ENCODE results near the gene KLHL7. TPM values are rescaled to one million over a fixed set of nuclear protein-coding genes. Genes with fewer than 3 reads are reported as not detected.

KLHL7 gene
- total and polyA plus RNA-seq, 9 donors, result 23.1 to 38.3 (median 30.7) TPM

GRCh38 chr7:23204241-23204640 is 98.7 kb downstream of the KLHL7 start:
- Histone ChIP-seq H3K27me3 (no peaks in the 10 kb centered on the region), H3K4me3 (no peak overlapping the region), H3K9me3 (no peaks in the 10 kb centered on the region), H3K4me1 (ENCODE audit: insufficient read depth) (no peaks in the 10 kb centered on the region), H3K27ac (no peak overlapping the region), H3K36me3 (no peaks in the 10 kb centered on the region)
- WGBS, 3 donors, result 77 to 90% (median 82%) methylated on average over 1 of the region's 1 CpG
- no peak for DNase-seq
- TF ChIP-seq POLR2A (IDR thresholded peaks at IDR 0.05), result no peak
- TF ChIP-seq EP300 (IDR thresholded peaks at IDR 0.05), result no peak
- TF ChIP-seq CTCF (IDR thresholded peaks at IDR 0.05), result no peak
- intact Hi-C loops (cut with DNase I), result no loop called here

DNA sequence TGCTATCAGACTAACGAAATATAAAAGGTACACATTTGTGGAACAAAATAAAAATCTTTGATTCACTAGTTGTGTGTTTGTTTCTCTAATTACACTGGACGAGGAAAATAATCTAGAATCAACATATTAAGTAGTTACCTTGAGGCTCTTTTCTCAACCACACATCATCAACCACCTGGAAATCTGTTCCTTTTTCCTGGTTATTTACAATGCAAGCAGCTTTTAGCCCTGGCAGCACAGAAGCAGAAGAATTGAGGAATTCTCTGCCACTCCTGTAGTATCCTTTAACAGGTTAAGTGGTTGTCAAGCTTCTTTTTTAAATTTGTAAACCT is 100.0 kb downstream of the KLHL7 start:
- H3K27me3 ChIP-seq, result no peaks in the 10 kb centered on the region
- no peak overlapping the region for H3K4me3 ChIP-seq
- no peaks in the 10 kb centered on the region for H3K4me1 ChIP-seq (ENCODE audit: insufficient read depth)
- no peaks in the 10 kb centered on the region for H3K9me3 ChIP-seq
- no peaks in the 10 kb centered on the region for H3K36me3 ChIP-seq
- no peak for DNase-seq
- 82 to 87% (median 87%) methylated on average over 2 of the region's 2 CpGs for WGBS, 3 donors
- TF ChIP-seq POLR2A (IDR thresholded peaks at IDR 0.05) (no peak), CTCF (IDR thresholded peaks at IDR 0.05) (no peak), EP300 (IDR thresholded peaks at IDR 0.05) (no peak)
- H3K27ac ChIP-seq, result no peak overlapping the region
- intact Hi-C loops (cut with DNase I), result no loop called here

GRCh38 chr7:23205909-23206767 is 100.6 kb downstream of the KLHL7 start:
- TF ChIP-seq POLR2A (IDR thresholded peaks at IDR 0.05), result no peak
- TF ChIP-seq CTCF (IDR thresholded peaks at IDR 0.05), result no peak
- TF ChIP-seq EP300 (IDR thresholded peaks at IDR 0.05), result no peak
- H3K4me1 ChIP-seq (ENCODE audit: insufficient read depth), result no peaks in the 10 kb centered on the region

GRCh38 chr7:23207021-23207420 is 101.4 kb downstream of the KLHL7 start:
- H3K9me3 ChIP-seq, result no peaks in the 10 kb centered on the region
- no peak for TF ChIP-seq CTCF (IDR thresholded peaks at IDR 0.05)
- no peak for TF ChIP-seq POLR2A (IDR thresholded peaks at IDR 0.05)
- TF ChIP-seq EP300 (IDR thresholded peaks at IDR 0.05), result no peak
- intact Hi-C loops (cut with DNase I), result no loop called here
- no peaks in the 10 kb centered on the region for H3K4me1 ChIP-seq (ENCODE audit: insufficient read depth)
- DNase-seq, result no peak
- WGBS, 3 donors, result 91 to 97% (median 94%) methylated on average over 2 of the region's 2 CpGs
- no peaks in the 10 kb centered on the region for H3K36me3 ChIP-seq
- no peak overlapping the region for H3K4me3 ChIP-seq
- no peaks in the 10 kb centered on the region for H3K27me3 ChIP-seq
- H3K27ac ChIP-seq, result no peak overlapping the region

More at GRCh38 chr7:23205909-23206767, 100.6 kb downstream of the KLHL7 start:
- Histone ChIP-seq H3K27me3 (no peaks in the 10 kb centered on the region), H3K9me3 (no peaks in the 10 kb centered on the region), H3K4me3 (peak overlapping the region; percentile 29), H3K36me3 (no peaks in the 10 kb centered on the region), H3K27ac (no peak overlapping the region)
- peak in 2 of 5 donors; percentile 18 to 27 for DNase-seq
- WGBS, 3 donors, result 12 to 29% (median 22%) methylated on average over 46 to 76 of the region's 76 CpGs
- intact Hi-C loops (cut with DNase I), result no loop called here
